ENCODE results near the gene MELK.
"Not testable (repeated sequence)": the region's sequence is repeated elsewhere in the genome, so short reads cannot be mapped to it uniquely, and the experiment has no call there.

MELK gene

GRCh38 chr9:36550631-36551098 is 22.0 kb upstream of the MELK start:
- H3K27ac ChIP-seq (ENCODE audit: low read depth, low read length); H3K79me2 ChIP-seq (ENCODE audit: control insufficient read depth, insufficient read depth, low read length, unreplicated experiment); H3K36me3 ChIP-seq (ENCODE audit: insufficient read depth, low read length); H3K27me3 ChIP-seq (ENCODE audit: insufficient read depth, low read length); H3K4me3 ChIP-seq (ENCODE audit: low read depth, low read length); H2AFZ ChIP-seq (ENCODE audit: low read length, unreplicated experiment); H3K4me1 ChIP-seq (ENCODE audit: control insufficient read depth, insufficient read depth, low read length, unreplicated experiment): not testable (repeated sequence)

DNA sequence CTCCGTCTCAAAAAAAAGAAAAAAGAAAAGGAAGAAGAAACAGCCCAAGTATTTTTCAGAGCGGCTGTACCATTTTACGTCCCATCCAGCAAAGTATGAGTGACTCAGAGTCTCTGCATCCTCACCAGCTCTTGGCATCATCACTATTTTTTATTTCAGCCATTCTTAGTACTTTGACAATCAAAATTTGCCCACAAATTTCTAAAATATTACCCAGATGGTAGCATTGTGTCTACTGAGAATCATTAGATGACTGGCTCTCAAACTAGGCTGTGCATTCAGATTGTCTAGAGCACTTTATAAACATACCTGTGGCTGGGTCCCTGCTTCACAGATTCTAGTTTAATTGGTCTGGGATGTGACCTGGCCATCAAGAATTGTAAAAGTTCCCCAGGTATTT is 21.6 kb upstream of the MELK start:
- H3K4me1 ChIP-seq (ENCODE audit: control insufficient read depth, insufficient read depth, low read length, unreplicated experiment): no peaks in the 10 kb centered on the region
- no peak overlapping the region for H2AFZ ChIP-seq (ENCODE audit: low read length, unreplicated experiment)
- no peak overlapping the region for H3K27ac ChIP-seq (ENCODE audit: low read depth, low read length)
- H3K36me3 ChIP-seq (ENCODE audit: insufficient read depth, low read length): no peaks in the 10 kb centered on the region
- peaks cover 7% of the 10 kb centered on the region for H3K27me3 ChIP-seq (ENCODE audit: insufficient read depth, low read length)
- H3K4me3 ChIP-seq (ENCODE audit: low read depth, low read length): no peak overlapping the region
- H3K79me2 ChIP-seq (ENCODE audit: control insufficient read depth, insufficient read depth, low read length, unreplicated experiment): no peaks in the 10 kb centered on the region

DNA sequence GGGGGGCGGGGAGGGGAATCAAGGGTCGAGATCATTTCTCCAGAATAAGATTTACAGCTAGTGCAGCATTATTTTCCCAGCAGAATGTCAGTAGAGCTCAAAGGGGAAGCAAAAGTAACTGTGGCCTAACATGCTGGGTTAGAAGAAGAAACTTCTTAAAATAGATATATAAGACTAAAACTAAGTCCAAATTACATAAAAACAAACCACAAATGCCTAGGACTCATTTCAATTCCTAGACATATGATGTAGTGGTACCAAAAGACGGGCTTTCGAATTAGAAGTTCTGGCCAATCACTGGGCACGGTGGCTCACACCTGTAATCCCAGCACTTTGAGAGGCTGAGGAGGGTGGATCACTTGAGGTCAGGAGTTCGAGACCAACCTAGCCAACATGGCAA is 20.8 kb upstream of the MELK start:
- no peaks in the 10 kb centered on the region for H3K4me1 ChIP-seq (ENCODE audit: control insufficient read depth, insufficient read depth, low read length, unreplicated experiment)
- no peak overlapping the region for H2AFZ ChIP-seq (ENCODE audit: low read length, unreplicated experiment)
- H3K36me3 ChIP-seq (ENCODE audit: insufficient read depth, low read length): no peaks in the 10 kb centered on the region
- no peak overlapping the region for H3K27ac ChIP-seq (ENCODE audit: low read depth, low read length)
- no peak overlapping the region for H3K4me3 ChIP-seq (ENCODE audit: low read depth, low read length)
- H3K79me2 ChIP-seq (ENCODE audit: control insufficient read depth, insufficient read depth, low read length, unreplicated experiment): no peaks in the 10 kb centered on the region
- peaks cover 7% of the 10 kb centered on the region for H3K27me3 ChIP-seq (ENCODE audit: insufficient read depth, low read length)

GRCh38 chr9:36559036-36559695 is 13.5 kb upstream of the MELK start:
- no peak overlapping the region for H3K4me3 ChIP-seq (ENCODE audit: low read depth, low read length)
- no peaks in the 10 kb centered on the region for H3K27me3 ChIP-seq (ENCODE audit: insufficient read depth, low read length)
- no peaks in the 10 kb centered on the region for H3K79me2 ChIP-seq (ENCODE audit: control insufficient read depth, insufficient read depth, low read length, unreplicated experiment)
- H2AFZ ChIP-seq (ENCODE audit: low read length, unreplicated experiment): peak overlapping the region; percentile 70
- no peak overlapping the region for H3K27ac ChIP-seq (ENCODE audit: low read depth, low read length)
- H3K4me1 ChIP-seq (ENCODE audit: control insufficient read depth, insufficient read depth, low read length, unreplicated experiment): peaks cover 4% of the 10 kb centered on the region
- H3K36me3 ChIP-seq (ENCODE audit: insufficient read depth, low read length): no peaks in the 10 kb centered on the region

DNA sequence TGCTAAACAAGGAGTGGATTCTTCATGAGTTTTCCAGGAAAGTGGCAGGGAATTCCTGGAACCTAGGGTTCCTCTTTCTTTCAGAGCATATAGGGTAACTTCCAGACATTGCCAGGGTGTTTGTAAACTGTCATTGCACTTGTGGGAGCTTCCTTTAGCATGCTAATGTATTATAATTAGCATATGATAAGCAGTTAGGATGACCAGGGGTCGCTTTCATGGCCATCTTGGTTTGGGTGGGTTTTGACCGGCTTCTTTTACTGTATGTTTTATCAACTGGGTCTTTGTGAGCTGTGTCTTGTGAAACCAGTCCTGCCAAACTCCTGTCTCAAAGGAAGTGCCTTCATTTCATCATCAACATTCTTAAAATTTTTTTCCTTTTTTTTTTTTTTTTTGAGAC is 11.9 kb upstream of the MELK start:
- H3K27me3 ChIP-seq (ENCODE audit: insufficient read depth, low read length): no peaks in the 10 kb centered on the region
- H3K4me1 ChIP-seq (ENCODE audit: control insufficient read depth, insufficient read depth, low read length, unreplicated experiment): peaks cover 4% of the 10 kb centered on the region
- no peak overlapping the region for H3K27ac ChIP-seq (ENCODE audit: low read depth, low read length)
- no peaks in the 10 kb centered on the region for H3K79me2 ChIP-seq (ENCODE audit: control insufficient read depth, insufficient read depth, low read length, unreplicated experiment)
- H3K4me3 ChIP-seq (ENCODE audit: low read depth, low read length): no peak overlapping the region
- H3K36me3 ChIP-seq (ENCODE audit: insufficient read depth, low read length): no peaks in the 10 kb centered on the region
- peak overlapping the region; percentile 10 for H2AFZ ChIP-seq (ENCODE audit: low read length, unreplicated experiment)

GRCh38 chr9:36562801-36563200 is 9.9 kb upstream of the MELK start:
- H3K4me3 ChIP-seq (ENCODE audit: low read depth, low read length); H2AFZ ChIP-seq (ENCODE audit: low read length, unreplicated experiment); H3K27ac ChIP-seq (ENCODE audit: low read depth, low read length); H3K36me3 ChIP-seq (ENCODE audit: insufficient read depth, low read length); H3K27me3 ChIP-seq (ENCODE audit: insufficient read depth, low read length); H3K79me2 ChIP-seq (ENCODE audit: control insufficient read depth, insufficient read depth, low read length, unreplicated experiment): not testable (repeated sequence)
- H3K4me1 ChIP-seq (ENCODE audit: control insufficient read depth, insufficient read depth, low read length, unreplicated experiment): peaks cover 19% of the 10 kb centered on the region

DNA sequence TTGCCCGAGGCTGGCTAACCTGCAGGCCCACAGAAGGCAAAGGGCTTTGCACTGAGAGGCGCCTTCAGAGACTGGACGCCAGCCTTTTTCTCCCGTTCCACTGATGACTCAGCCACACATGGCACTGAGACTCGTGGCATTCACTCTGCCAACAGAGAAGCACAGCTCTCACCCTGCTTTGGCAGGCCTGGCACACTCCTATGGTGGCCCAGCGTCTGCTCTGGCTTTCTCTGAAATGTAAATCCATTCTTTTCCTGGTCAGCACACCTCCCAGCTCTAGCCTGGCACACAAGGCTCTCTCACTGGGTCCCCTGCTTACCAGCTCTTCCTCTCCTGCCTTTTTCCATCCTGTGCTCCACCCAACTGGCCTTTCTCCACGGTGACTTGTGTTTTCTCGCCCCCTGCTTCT is 5.9 kb upstream of the MELK start:
- Histone ChIP-seq H3K4me3 (ENCODE audit: low read depth, low read length) (no peak overlapping the region), H3K27ac (ENCODE audit: low read depth, low read length) (peak overlapping the region; percentile 58), H3K27me3 (ENCODE audit: insufficient read depth, low read length) (no peaks in the 10 kb centered on the region), H2AFZ (ENCODE audit: low read length, unreplicated experiment) (peak overlapping the region; percentile 91), H3K36me3 (ENCODE audit: insufficient read depth, low read length) (no peaks in the 10 kb centered on the region), H3K79me2 (ENCODE audit: control insufficient read depth, insufficient read depth, low read length, unreplicated experiment) (no peaks in the 10 kb centered on the region), H3K4me1 (ENCODE audit: control insufficient read depth, insufficient read depth, low read length, unreplicated experiment) (peaks cover 15% of the 10 kb centered on the region)

DNA sequence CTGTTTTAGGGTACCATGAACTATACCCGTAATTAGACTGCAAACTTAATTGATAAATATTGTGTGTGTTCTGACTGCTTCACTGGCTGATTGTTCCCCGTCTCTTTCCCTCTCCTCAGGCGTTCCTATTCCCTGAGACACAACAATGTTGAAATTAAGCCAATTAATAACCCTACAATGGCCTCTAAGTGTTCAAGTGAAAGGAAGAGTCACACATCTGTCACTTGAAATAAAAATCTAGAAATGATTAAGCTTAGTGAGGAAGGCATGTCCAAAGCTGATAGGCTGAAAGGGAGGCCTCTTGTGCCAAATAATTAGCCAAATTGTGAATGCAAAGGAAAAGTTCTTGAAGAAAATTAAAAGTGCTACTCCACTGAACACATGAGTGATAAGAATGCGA is 4.0 kb upstream of the MELK start:
- not testable (repeated sequence) for H3K4me3 ChIP-seq (ENCODE audit: low read depth, low read length); H3K27ac ChIP-seq (ENCODE audit: low read depth, low read length); H3K79me2 ChIP-seq (ENCODE audit: control insufficient read depth, insufficient read depth, low read length, unreplicated experiment); H3K27me3 ChIP-seq (ENCODE audit: insufficient read depth, low read length); H3K36me3 ChIP-seq (ENCODE audit: insufficient read depth, low read length); H2AFZ ChIP-seq (ENCODE audit: low read length, unreplicated experiment)
- H3K4me1 ChIP-seq (ENCODE audit: control insufficient read depth, insufficient read depth, low read length, unreplicated experiment): peaks cover 15% of the 10 kb centered on the region

DNA sequence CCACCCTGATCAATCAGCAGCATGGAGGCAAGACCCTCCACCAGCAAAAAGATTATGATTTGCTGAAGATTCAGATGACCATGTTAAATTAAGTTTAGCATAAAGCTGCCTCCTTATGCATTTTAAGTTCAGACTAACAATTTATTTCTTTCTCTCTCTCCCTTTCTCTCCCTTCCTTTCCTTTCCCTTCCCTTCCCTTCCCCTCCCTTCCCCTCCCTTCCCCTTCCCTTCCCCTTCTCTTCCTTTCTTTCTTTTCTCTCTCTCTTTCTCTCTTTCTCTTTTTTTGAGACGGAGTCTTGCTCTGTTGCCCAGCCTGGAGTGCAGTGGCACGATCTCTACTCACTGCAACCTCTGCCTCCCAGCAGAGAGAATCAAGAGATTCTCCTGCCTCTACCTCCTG is 1.4 kb upstream of the MELK start:
- no peak overlapping the region for H3K27ac ChIP-seq (ENCODE audit: low read depth, low read length)
- H3K27me3 ChIP-seq (ENCODE audit: insufficient read depth, low read length): no peaks in the 10 kb centered on the region
- H3K4me1 ChIP-seq (ENCODE audit: control insufficient read depth, insufficient read depth, low read length, unreplicated experiment): peaks cover 33% of the 10 kb centered on the region
- no peak overlapping the region for H2AFZ ChIP-seq (ENCODE audit: low read length, unreplicated experiment)
- peaks cover 36% of the 10 kb centered on the region for H3K79me2 ChIP-seq (ENCODE audit: control insufficient read depth, insufficient read depth, low read length, unreplicated experiment)
- peaks cover 2% of the 10 kb centered on the region; the same call in 1 of the 2 replicates for H3K36me3 ChIP-seq (ENCODE audit: insufficient read depth, low read length)
- no peak overlapping the region for H3K4me3 ChIP-seq (ENCODE audit: low read depth, low read length)

GRCh38 chr9:36574045-36574444 is 1.4 kb downstream of the MELK start:
- H3K36me3 ChIP-seq (ENCODE audit: insufficient read depth, low read length); H3K27me3 ChIP-seq (ENCODE audit: insufficient read depth, low read length): not testable (repeated sequence)
- peaks cover 28% of the 10 kb centered on the region for H3K4me1 ChIP-seq (ENCODE audit: control insufficient read depth, insufficient read depth, low read length, unreplicated experiment)
- peaks cover 60% of the 10 kb centered on the region for H3K79me2 ChIP-seq (ENCODE audit: control insufficient read depth, insufficient read depth, low read length, unreplicated experiment)
- H3K27ac ChIP-seq (ENCODE audit: low read depth, low read length): peak overlapping the region; percentile 53
- peak overlapping the region; percentile 87 for H3K4me3 ChIP-seq (ENCODE audit: low read depth, low read length)
- peak overlapping the region; percentile 31 for H2AFZ ChIP-seq (ENCODE audit: low read length, unreplicated experiment)

DNA sequence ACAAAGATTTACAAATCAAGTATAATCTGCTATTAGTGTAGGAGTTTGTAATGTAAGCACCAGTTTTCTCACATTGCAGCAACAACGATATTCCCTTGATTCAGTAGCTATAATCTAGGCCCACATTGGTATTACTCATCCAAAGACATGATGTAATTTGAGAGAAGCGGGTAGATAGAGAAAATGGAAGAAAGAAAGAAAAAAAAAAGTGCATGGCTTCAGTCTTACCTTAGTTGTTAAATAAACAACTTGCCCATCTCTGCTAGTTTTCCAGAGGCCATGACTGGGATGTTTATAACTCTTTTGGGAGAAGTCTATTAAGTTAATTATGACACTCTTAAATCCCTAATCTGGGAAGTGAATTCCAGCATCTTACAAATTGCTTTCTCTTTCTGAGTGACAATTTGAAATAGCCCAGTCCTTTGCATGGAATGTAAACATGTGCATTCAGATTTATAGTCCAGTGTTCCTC is 2.8 kb downstream of the MELK start:
- Histone ChIP-seq H3K27me3 (ENCODE audit: insufficient read depth, low read length) (no peaks in the 10 kb centered on the region), H3K36me3 (ENCODE audit: insufficient read depth, low read length) (peaks cover 2% of the 10 kb centered on the region; the same call in 1 of the 2 replicates), H3K27ac (ENCODE audit: low read depth, low read length) (peak overlapping the region; percentile 37), H2AFZ (ENCODE audit: low read length, unreplicated experiment) (peak overlapping the region; percentile 36), H3K4me3 (ENCODE audit: low read depth, low read length) (peak overlapping the region; percentile 64), H3K79me2 (ENCODE audit: control insufficient read depth, insufficient read depth, low read length, unreplicated experiment) (peaks cover 72% of the 10 kb centered on the region), H3K4me1 (ENCODE audit: control insufficient read depth, insufficient read depth, low read length, unreplicated experiment) (peaks cover 28% of the 10 kb centered on the region)
